GM18870 (cell line): Measurements from ENCODE around the gene SAMD4A.

Source experiments
- ATAC-seq: cut with Tn5 transposase; IDR thresholded peaks from one replicate; pipeline ENCODE4 v1.9.1; 2021; ENCODE audit warnings: moderate library complexity; ENCODE audit not compliant: unreplicated experiment

SAMD4A gene, protein sequence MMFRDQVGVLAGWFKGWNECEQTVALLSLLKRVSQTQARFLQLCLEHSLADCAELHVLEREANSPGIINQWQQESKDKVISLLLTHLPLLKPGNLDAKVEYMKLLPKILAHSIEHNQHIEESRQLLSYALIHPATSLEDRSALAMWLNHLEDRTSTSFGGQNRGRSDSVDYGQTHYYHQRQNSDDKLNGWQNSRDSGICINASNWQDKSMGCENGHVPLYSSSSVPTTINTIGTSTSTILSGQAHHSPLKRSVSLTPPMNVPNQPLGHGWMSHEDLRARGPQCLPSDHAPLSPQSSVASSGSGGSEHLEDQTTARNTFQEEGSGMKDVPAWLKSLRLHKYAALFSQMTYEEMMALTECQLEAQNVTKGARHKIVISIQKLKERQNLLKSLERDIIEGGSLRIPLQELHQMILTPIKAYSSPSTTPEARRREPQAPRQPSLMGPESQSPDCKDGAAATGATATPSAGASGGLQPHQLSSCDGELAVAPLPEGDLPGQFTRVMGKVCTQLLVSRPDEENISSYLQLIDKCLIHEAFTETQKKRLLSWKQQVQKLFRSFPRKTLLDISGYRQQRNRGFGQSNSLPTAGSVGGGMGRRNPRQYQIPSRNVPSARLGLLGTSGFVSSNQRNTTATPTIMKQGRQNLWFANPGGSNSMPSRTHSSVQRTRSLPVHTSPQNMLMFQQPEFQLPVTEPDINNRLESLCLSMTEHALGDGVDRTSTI

DNA sequence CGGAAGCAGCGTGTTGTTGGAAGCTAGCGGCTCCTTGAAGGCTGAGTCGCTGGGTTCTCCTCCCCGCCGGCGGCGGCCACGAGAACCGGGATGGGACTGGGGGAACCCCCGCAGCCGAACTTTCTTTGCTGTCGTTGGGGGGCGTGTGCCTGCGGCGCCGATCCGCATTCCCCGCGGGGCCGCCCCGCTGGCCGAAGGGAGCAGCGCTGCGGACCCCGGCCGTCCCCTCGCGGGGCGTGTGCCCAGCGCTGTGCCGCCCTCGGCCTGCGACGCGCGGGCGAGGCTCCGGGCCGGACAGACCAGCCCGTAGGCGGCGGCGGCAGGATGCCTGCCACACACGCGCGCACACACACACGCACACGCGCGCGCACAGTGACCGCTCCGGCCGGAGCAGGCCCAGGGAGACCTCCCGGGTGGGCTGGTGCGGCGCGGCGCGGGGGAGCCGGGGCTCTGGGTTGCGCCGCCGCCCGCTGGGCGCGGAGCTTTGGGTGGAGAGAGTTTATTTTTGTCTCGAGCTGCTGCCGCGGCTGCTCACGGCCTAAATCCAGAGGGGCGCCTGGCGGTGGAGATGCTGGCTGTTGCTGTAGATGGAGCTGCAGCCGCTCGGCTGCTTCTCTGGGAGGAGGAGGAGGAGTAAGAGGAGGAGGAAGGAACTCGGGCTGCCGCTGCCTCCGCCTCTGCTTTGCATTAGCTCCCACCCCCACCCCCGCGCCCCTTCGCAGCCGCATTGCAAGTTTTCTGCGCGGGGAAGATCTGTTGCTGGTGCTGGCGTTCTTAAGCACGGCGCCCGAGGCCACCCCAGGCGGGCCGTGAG is at the start of gene SAMD4A:
Gene SAMD4A (plus strand): TSS at position 719 of the 814 bp plus-strand sequence. CDS start 789 bp downstream, outside the sequence.
- peak; percentile 27 for ATAC-seq

DNA sequence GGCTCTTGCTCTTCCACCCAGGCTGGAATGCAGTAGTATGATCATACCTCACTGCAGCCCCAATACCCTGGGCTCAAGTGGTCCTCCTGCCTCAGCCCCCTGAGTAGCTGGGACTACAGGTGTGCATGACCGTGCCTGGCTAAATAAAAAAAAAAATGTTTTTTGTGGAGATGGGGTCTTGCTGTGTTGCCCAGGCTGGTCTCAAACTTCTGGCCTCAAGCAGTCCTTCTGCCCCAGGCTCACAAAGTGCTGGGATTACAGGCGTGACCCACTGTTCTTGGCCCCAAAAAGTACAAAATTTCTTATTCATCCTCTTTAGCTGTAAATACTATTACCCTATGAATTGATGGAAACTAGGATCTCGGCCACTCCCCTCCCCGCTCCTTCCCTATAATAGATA is 42.5 kb upstream of the SAMD4A start:
- no peak for ATAC-seq

GRCh38 chr14:54528973-54529372 is 38.0 kb upstream of the SAMD4A start:
- ATAC-seq, result no peak

- ATAC-seq, result no peak
These were observed 37.1 kb upstream of the SAMD4A start for GRCh38 chr14:54529811-54530210.

DNA sequence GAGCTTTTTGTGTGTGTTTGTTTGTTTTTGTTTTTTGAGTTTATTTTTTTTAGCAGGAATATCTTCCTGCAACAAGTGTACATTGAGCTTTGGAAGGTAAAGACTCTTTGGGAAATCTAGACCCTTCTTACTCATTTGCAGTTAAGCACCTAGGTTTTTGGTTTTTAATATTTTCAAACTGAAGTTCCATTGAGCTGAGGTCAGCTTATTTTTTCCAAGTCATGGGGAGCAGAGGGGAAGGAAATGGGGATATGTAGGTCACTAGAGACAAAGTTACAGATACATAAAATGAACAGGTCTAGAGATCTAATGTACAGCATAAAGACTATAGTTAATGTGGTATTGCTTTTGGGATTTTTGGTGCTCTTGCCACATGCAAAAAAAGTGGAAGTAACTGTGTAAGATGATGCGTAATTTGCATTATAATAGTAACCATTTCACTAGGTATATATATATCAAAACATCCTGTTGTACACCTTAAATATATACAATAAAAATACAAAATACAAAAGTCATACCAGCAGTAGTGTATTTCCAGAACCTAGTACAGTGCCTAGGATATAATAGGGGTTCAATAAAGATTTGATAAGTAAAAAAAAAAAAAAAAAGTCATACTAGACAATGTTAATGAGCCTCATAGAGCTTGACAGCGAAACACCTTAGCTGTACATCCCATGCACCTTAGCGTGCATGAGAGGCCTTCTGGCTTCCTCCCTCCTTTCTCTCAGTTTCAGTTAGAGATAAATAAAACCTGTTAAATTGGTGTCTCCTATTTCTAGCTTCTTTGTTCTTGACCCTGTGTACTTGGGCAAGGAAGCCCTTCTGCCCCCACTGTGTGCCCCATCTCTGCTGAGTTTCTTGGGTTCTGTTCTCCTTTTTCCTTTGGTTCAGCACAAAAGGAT is 34.6 kb upstream of the SAMD4A start:
- ATAC-seq, result peak; percentile 93

DNA sequence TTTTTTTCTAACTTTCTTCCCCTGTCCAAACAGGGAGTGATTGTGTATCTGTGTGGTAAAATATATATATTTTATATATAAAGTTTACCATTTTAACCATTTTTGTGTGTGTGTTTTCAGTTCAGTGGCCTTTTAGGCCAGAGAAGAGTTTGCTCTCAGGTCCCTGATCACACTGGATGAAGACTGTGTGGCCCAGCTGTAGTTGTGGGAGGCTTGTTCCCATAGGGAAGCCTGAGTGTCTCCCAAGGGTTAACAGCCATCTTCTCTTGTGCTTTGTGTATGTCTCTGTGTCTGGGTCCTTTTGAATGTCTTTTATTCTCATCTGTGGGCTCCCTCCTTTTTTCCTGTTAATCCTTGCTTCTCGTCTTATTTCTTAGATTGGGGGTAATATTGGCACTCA is 33.8 kb upstream of the SAMD4A start:
- ATAC-seq, result peak; percentile 4

DNA sequence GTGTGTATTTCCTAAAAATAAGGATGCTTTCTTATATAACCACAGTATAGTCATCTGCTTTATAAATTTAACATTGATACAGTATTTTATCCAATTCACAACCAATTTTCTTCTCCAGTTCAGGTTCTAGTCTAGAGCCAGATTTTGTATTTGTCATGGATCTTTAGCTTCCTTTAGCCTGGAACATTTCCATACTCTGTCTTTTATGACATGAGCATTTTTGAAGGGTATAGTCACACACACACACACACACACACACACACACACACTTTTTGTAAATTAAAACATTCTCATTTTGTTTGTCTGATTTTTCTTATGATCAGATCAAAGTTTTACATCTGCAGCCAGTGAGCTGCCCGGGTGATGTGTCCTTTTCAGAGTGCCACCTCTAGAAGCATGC is 31.8 kb upstream of the SAMD4A start:
- no peak for ATAC-seq

- no peak for ATAC-seq
These were observed 31.3 kb upstream of the SAMD4A start for GRCh38 chr14:54535646-54536045.

DNA sequence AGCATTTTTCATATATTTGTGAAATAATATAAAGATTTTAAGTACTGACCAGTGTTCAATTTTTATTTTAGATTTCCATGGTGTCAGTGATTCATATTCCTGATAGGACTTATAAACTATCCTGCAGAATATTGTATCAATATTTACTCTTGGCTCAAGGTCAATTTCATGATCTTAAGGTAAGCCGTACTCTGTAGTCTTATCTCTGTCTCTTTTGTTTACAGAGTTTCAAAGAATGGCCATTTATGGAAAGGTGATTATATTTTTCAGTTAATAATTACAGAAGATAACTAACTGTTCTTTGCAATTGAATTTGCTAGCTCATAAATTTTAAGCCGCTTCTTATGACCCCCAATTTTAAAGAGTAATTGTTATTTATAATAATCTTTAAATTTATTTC is 29.3 kb upstream of the SAMD4A start:
- no peak for ATAC-seq

- ATAC-seq, result no peak
These were observed 28.9 kb upstream of the SAMD4A start for GRCh38 chr14:54538055-54538454.

- ATAC-seq, result no peak
These were observed 19.3 kb upstream of the SAMD4A start for GRCh38 chr14:54547583-54547982.

- ATAC-seq, result no peak
These were observed 18.4 kb upstream of the SAMD4A start for GRCh38 chr14:54548491-54548890.

DNA sequence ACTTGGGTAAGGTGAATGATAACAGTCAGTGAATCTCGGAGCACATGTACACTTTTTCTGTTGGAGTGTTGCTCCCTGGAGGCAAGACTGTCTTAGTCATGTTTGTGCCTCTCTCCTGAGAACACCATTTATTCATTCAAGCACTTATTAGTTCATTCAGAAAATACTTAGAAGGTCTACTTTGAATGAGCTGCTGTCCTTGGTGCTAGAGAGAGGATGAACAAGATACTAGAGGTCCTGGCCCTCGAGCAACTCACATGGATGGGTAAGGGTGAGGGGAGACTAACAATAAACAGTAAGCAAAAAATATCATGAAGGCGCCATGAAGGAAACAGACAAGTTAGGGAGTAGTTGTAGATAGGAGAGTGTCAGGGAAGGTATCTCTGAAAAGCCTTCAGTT is 17.1 kb upstream of the SAMD4A start:
- ATAC-seq, result no peak

GRCh38 chr14:54550514-54550913 is 16.4 kb upstream of the SAMD4A start:
- ATAC-seq, result no peak

- ATAC-seq, result no peak
These were observed 12.5 kb upstream of the SAMD4A start for GRCh38 chr14:54554401-54554800.

DNA sequence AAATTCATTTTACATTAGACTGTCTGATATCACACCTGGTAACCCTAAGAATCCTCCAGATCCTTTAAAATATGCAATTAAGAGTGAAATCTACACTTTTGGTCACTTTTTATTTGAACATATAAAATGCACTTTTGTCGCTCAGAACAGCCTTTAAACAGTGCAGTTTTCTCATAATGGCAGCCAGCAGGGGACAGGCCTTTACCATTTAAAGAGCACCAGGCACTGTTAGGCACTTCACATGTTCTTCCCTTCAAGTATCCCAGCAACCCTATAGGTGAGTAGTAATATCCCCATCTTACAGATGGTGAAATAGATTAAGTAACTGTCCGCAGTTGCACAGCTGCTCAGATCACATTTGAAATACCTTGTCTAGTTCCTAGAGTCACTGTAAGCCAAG is 11.3 kb upstream of the SAMD4A start:
- ATAC-seq, result no peak

- no peak for ATAC-seq
These were observed 10.4 kb upstream of the SAMD4A start for GRCh38 chr14:54556535-54556934.

DNA sequence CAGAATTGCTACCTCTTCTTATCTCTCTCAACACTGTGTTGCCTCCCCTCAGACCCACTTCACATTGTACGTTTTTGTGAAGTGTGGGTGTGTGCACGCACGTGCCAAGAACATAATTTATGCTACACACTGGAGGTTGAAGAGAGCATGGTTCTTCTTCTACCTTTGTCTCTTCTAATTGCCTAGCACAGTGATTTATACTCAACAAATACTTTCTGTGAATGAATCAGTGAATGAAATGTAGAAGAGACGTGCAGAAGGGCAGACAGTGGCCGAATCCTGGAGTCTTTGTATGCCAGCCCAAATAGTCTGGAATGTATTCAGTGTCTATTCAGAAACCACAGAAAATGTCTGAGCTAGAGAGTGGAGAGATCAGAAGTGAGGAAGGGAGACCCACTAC is 4.6 kb upstream of the SAMD4A start:
- no peak for ATAC-seq

GRCh38 chr14:54564071-54564867 is 2.7 kb upstream of the SAMD4A start:
- ATAC-seq, result no peak
